Body of pancreas (tissue), 4 donors: ENCODE data around the gene IFI16.

Experiments used
- POLR2A ChIP-seq, 3 donors: fragments of 450-650 bp; IDR thresholded peaks; one replicate each; pipeline ENCODE4 v1.6.1; 2016; ENCODE audit warnings: antibody characterized with exemption in 3 of 3, mild to moderate bottlenecking in 2 of 3
- TF ChIP-seq, protein P1 (sequence below), 7 experiments: fragments of 450-650 bp in 4 of 7; fragments of 200-600 bp in 3 of 7; sonication (generic) in 3 of 7; IDR thresholded peaks; one replicate each; pipeline ENCODE4 v1.5.1; 2016 to 2019; ENCODE audit warnings: antibody characterized with exemption in 7 of 7

DNA sequence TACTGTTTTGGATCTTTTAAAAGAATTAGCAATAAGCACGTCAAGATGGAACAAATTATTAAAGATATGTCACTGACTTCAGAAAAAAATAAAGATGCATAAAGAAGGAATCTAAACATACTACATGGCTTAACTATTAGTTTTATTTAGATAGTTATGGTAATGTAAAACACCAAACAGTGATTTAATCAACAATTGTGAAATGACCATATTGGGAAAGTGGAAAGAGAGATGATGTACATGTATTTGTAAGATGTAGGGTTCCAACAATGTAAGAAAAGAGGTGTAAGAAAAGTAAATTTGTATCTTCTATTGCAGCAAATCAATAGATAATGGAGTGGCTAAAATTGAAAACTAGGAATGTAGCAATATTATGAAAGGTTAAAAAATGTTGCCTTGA lies 73.3 kb downstream of the IFI16 start:
- TF ChIP-seq, protein P1, sequence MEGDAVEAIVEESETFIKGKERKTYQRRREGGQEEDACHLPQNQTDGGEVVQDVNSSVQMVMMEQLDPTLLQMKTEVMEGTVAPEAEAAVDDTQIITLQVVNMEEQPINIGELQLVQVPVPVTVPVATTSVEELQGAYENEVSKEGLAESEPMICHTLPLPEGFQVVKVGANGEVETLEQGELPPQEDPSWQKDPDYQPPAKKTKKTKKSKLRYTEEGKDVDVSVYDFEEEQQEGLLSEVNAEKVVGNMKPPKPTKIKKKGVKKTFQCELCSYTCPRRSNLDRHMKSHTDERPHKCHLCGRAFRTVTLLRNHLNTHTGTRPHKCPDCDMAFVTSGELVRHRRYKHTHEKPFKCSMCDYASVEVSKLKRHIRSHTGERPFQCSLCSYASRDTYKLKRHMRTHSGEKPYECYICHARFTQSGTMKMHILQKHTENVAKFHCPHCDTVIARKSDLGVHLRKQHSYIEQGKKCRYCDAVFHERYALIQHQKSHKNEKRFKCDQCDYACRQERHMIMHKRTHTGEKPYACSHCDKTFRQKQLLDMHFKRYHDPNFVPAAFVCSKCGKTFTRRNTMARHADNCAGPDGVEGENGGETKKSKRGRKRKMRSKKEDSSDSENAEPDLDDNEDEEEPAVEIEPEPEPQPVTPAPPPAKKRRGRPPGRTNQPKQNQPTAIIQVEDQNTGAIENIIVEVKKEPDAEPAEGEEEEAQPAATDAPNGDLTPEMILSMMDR (IDR thresholded peaks at IDR 0.05) = no peak
- TF ChIP-seq POLR2A (IDR thresholded peaks at IDR 0.05) = no peak
